22Rv1 (cell line): ENCODE measurements around the gene NHLRC2.

ENCODE experiments used
- CTCF ChIP-seq: fragments of 450-650 bp; IDR thresholded peaks from 2 replicates; pipeline ENCODE4 v1.5.1; 2017; ENCODE audit warnings: mild to moderate bottlenecking
- ZFX ChIP-seq: fragments of 450-650 bp; IDR thresholded peaks from 2 replicates; pipeline ENCODE4 v1.6.1; 2017; ENCODE audit warnings: antibody characterized with exemption, borderline replicate concordance

DNA sequence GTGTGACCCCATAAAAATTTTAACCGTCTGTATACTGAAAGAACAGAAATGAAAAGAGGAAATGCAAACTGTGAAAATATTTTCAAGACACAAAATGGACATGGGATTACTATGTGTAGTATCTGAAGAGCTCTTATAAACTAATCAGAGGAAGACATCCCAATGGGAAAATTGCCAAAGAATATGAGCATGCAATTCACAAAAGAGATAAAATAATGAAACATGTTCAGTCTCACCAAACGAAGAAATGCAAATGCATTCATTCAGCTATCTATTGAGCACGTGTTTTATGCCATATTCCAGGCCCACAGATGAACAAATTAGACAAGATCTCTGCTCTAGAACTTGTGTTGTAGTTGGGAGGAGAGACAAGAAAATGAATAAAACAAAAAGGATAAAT lies 63.2 kb downstream of the NHLRC2 start:
- no peak for TF ChIP-seq CTCF
- TF ChIP-seq ZFX = no peak
